Esophagus (tissue), 2 donors: Measurements from ENCODE around the gene GPATCH2L. TPM values are rescaled to one million over a fixed set of nuclear protein-coding genes. Genes with fewer than 3 reads are reported as not detected.

Experiments used
- H3K27ac ChIP-seq, 2 donors: one replicate each; pipeline ENCODE4 v1.5.1; 2013; ENCODE audit warnings: low read depth in 2 of 2, mild to moderate bottlenecking in 2 of 2, inconsistent platforms in 1 of 2, low read length in 1 of 2, moderate library complexity in 1 of 2
- H3K27me3 ChIP-seq, 2 donors: one replicate each; pipeline ENCODE4 v1.6.1; 2013; ENCODE audit warnings: low read length in 2 of 2, control low read depth in 1 of 2, mild to moderate bottlenecking in 1 of 2; ENCODE audit not compliant: insufficient read depth in 2 of 2, control insufficient read depth in 1 of 2
- H3K36me3 ChIP-seq, 2 donors: one replicate each; pipeline ENCODE4 v1.6.1; 2013; ENCODE audit warnings: low read length in 1 of 2; ENCODE audit not compliant: control insufficient read depth in 2 of 2, insufficient read depth in 2 of 2
- H3K4me1 ChIP-seq, 2 donors: one replicate each; pipeline ENCODE4 v1.6.1; 2013; ENCODE audit warnings: low read length in 1 of 2; ENCODE audit not compliant: control insufficient read depth in 2 of 2, insufficient read depth in 2 of 2
- H3K4me3 ChIP-seq, 2 donors: one replicate each; pipeline ENCODE4 v1.5.1; 2013; ENCODE audit warnings: low read length in 2 of 2, mild to moderate bottlenecking in 2 of 2, low read depth in 1 of 2, moderate library complexity in 1 of 2
- H3K9me3 ChIP-seq, 2 donors: one replicate each; pipeline ENCODE4 v1.6.1; 2013; ENCODE audit warnings: mild to moderate bottlenecking in 2 of 2, low read depth in 1 of 2, low read length in 1 of 2, moderate library complexity in 1 of 2; ENCODE audit not compliant: control insufficient read depth in 2 of 2, insufficient read depth in 1 of 2
- WGBS, 2 donors: extraction: QIAGEN DNeasy Blood & Tissue Kit; methylation state at CpG; one replicate each; pipeline ENCODE4 v1.1.7; 2013; 5-methylcytosine and 5-hydroxymethylcytosine counted together
- polyA plus RNA-seq, 2 donors: library from polyadenylated mRNA; stranded (reverse); fragments of 200-250 nt; gene quantifications; one replicate each; pipeline ENCODE4 v1.2.3, GENCODE V29; 2013
- donor health status: healthy with polysubstance abuse.
- donor health status: Bipolar disorder and iron deficiency.

GPATCH2L gene
- polyA plus RNA-seq, 2 donors = 4.2 to 7.2 TPM

GRCh38 chr14:76237349-76237990 is 85.7 kb downstream of the GPATCH2L start:
- peaks cover 0 to 3% of the 10 kb centered on the region in 2 donors for H3K9me3 ChIP-seq
- WGBS, 2 donors = 62 to 69% methylated on average over 6 of the region's 6 CpGs
- H3K4me1 ChIP-seq = no peaks in the 10 kb centered on the region
- no peaks in the 10 kb centered on the region for H3K36me3 ChIP-seq
- no peak overlapping the region for H3K27ac ChIP-seq
- no peaks in the 10 kb centered on the region for H3K27me3 ChIP-seq
- no peak overlapping the region for H3K4me3 ChIP-seq

GRCh38 chr14:76245097-76245496 is 93.4 kb downstream of the GPATCH2L start:
- no peak overlapping the region for H3K27ac ChIP-seq
- H3K4me3 ChIP-seq = no peak overlapping the region
- WGBS, 2 donors = 89 to 94% methylated on average over 1 of the region's 1 CpG
- H3K27me3 ChIP-seq = no peaks in the 10 kb centered on the region
- H3K36me3 ChIP-seq = no peaks in the 10 kb centered on the region
- H3K4me1 ChIP-seq = no peaks in the 10 kb centered on the region
- no peaks in the 10 kb centered on the region for H3K9me3 ChIP-seq

- no peak overlapping the region for H3K27ac ChIP-seq
- no peak overlapping the region for H3K4me3 ChIP-seq
- no peaks in the 10 kb centered on the region for H3K36me3 ChIP-seq
- H3K27me3 ChIP-seq = no peaks in the 10 kb centered on the region
- H3K9me3 ChIP-seq = no peaks in the 10 kb centered on the region
- WGBS, 2 donors = 19 to 26% methylated on average over 9 of the region's 9 CpGs
- no peaks in the 10 kb centered on the region for H3K4me1 ChIP-seq
Observed at GRCh38 chr14:76250302-76250701, 98.6 kb downstream of the GPATCH2L start.

GRCh38 chr14:76252471-76252870 is 100.7 kb downstream of the GPATCH2L start:
- no peak overlapping the region for H3K4me3 ChIP-seq
- 80% methylated on average over 3 of the region's 3 CpGs for WGBS, 2 donors

GRCh38 chr14:76253111-76253510 is 101.4 kb downstream of the GPATCH2L start:
- Histone ChIP-seq H3K9me3 (no peaks in the 10 kb centered on the region), H3K36me3 (no peaks in the 10 kb centered on the region), H3K4me1 (no peaks in the 10 kb centered on the region), H3K4me3 (no peak overlapping the region), H3K27me3 (no peaks in the 10 kb centered on the region), H3K27ac (no peak overlapping the region)
- WGBS, 2 donors = 56 to 60% methylated on average over 8 of the region's 8 CpGs

More at GRCh38 chr14:76252471-76252870, 100.7 kb downstream of the GPATCH2L start:
- no peaks in the 10 kb centered on the region for H3K27me3 ChIP-seq
- H3K27ac ChIP-seq = no peak overlapping the region
- H3K4me1 ChIP-seq = no peaks in the 10 kb centered on the region
- H3K9me3 ChIP-seq = no peaks in the 10 kb centered on the region
- no peaks in the 10 kb centered on the region for H3K36me3 ChIP-seq

GRCh38 chr14:76256545-76256944 is 104.8 kb downstream of the GPATCH2L start:
- Histone ChIP-seq H3K4me1 (no peaks in the 10 kb centered on the region), H3K36me3 (no peaks in the 10 kb centered on the region)
- 50 to 55% methylated on average over 4 of the region's 4 CpGs for WGBS, 2 donors

GRCh38 chr14:76257111-76257803 is 105.5 kb downstream of the GPATCH2L start:
- 72 to 77% methylated on average over 9 of the region's 9 CpGs for WGBS, 2 donors
- H3K4me3 ChIP-seq = no peak overlapping the region
- no peak overlapping the region for H3K27ac ChIP-seq
- H3K9me3 ChIP-seq = no peaks in the 10 kb centered on the region
- H3K27me3 ChIP-seq = no peaks in the 10 kb centered on the region
- no peaks in the 10 kb centered on the region for H3K36me3 ChIP-seq
- H3K4me1 ChIP-seq = no peaks in the 10 kb centered on the region

More at GRCh38 chr14:76256545-76256944, 104.8 kb downstream of the GPATCH2L start:
- H3K9me3 ChIP-seq = no peaks in the 10 kb centered on the region
- H3K27me3 ChIP-seq = no peaks in the 10 kb centered on the region
- H3K4me3 ChIP-seq = no peak overlapping the region
- H3K27ac ChIP-seq = no peak overlapping the region

- H3K27ac ChIP-seq = no peak overlapping the region
- H3K4me3 ChIP-seq = no peak overlapping the region
- no peaks in the 10 kb centered on the region for H3K9me3 ChIP-seq
- 74 to 81% methylated on average over 4 of the region's 4 CpGs for WGBS, 2 donors
- H3K36me3 ChIP-seq = no peaks in the 10 kb centered on the region
- no peaks in the 10 kb centered on the region for H3K4me1 ChIP-seq
- H3K27me3 ChIP-seq = no peaks in the 10 kb centered on the region
Observed at GRCh38 chr14:76257842-76258397, 106.2 kb downstream of the GPATCH2L start.

GRCh38 chr14:76259029-76259735 is 107.5 kb downstream of the GPATCH2L start:
- Histone ChIP-seq H3K4me1 (no peaks in the 10 kb centered on the region), H3K36me3 (no peaks in the 10 kb centered on the region), H3K27ac (no peak overlapping the region), H3K9me3 (peaks cover 0 to 2% of the 10 kb centered on the region in 2 donors), H3K27me3 (no peaks in the 10 kb centered on the region), H3K4me3 (no peak overlapping the region)
- WGBS, 2 donors = 76 to 78% methylated on average over 6 of the region's 6 CpGs
